ENCODE data around the gene ADGRE2. TPM values are rescaled to one million over a fixed set of nuclear protein-coding genes. Genes with fewer than 3 reads are reported as not detected.
"Not testable (repeated sequence)": the region's sequence is repeated elsewhere in the genome, so short reads cannot be mapped to it uniquely, and the experiment has no call there.

ADGRE2 gene
- total and polyA plus RNA-seq, 2 donors = 0.90 to 2.2 TPM

DNA sequence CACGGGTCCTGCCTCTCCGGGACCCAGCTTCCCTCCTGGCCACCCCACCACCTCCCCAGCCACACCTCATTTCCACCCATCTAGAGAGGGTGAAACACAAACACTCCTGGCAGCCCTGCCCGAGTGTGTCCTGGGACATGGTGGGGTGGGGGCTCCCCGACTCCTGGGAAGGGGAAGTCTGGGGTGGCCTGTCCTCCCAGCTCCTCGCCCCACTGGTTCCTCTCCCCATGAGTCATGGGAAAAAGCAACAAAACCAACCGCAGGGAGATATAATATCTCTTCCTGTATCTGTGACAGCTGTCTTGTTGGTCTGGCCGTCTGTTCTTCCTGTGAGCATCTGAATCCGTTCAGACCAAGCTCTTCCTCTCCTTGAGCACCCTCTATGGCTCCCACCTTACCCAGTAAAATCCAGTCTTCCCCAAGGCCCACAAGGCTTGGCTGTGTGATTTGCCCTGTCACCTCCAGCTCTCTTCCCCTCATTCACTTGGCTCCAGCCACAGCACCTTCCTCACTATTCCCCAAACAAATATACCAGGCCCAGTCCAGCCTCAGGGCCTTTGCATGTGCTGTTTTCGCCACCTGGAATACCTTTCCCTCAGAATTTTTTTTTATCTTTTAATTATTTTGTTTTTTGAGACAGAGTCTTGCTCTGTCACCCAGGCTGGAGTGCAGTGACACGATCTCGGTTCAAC, 6.9 kb upstream of the ADGRE2 start:
- not testable (repeated sequence) for H3K4me3 ChIP-seq (ENCODE audit: low read depth, low read length); DNase-seq (ENCODE audit: extremely low spot score); H3K36me3 ChIP-seq (ENCODE audit: insufficient read depth); H3K27ac ChIP-seq (ENCODE audit: low read depth); H3K4me1 ChIP-seq (ENCODE audit: insufficient read depth)
- WGBS = 59% methylated on average over 9 of the region's 11 CpGs

- DNase-seq (ENCODE audit: extremely low spot score); H3K27ac ChIP-seq (ENCODE audit: low read depth); H3K4me3 ChIP-seq (ENCODE audit: low read depth, low read length); H3K36me3 ChIP-seq (ENCODE audit: insufficient read depth); H3K4me1 ChIP-seq (ENCODE audit: insufficient read depth): not testable (repeated sequence)
- 56% methylated on average over 9 of the region's 10 CpGs for WGBS
Observed at GRCh38 chr19:14784730-14785101, 6.4 kb upstream of the ADGRE2 start.

- DNase-seq (ENCODE audit: extremely low spot score); H3K27ac ChIP-seq (ENCODE audit: low read depth); H3K4me1 ChIP-seq (ENCODE audit: insufficient read depth); H3K36me3 ChIP-seq (ENCODE audit: insufficient read depth); H3K4me3 ChIP-seq (ENCODE audit: low read depth, low read length): not testable (repeated sequence)
- 58% methylated on average over 7 of the region's 8 CpGs for WGBS
Observed at GRCh38 chr19:14783410-14783998, 5.1 kb upstream of the ADGRE2 start.

- H3K4me1 ChIP-seq (ENCODE audit: insufficient read depth) = no peaks in the 10 kb centered on the region
- H3K36me3 ChIP-seq (ENCODE audit: insufficient read depth) = no peaks in the 10 kb centered on the region
- H3K27ac ChIP-seq (ENCODE audit: low read depth) = no peak overlapping the region
- 88% methylated on average over 16 of the region's 16 CpGs for WGBS
- no peak overlapping the region for H3K4me3 ChIP-seq (ENCODE audit: low read depth, low read length)
- no peak for DNase-seq (ENCODE audit: extremely low spot score)
Observed at GRCh38 chr19:14782626-14783409, 4.5 kb upstream of the ADGRE2 start.

GRCh38 chr19:14781713-14782536, 3.6 kb upstream of the ADGRE2 start:
- not testable (repeated sequence) for DNase-seq (ENCODE audit: extremely low spot score); H3K27ac ChIP-seq (ENCODE audit: low read depth); H3K4me1 ChIP-seq (ENCODE audit: insufficient read depth); H3K4me3 ChIP-seq (ENCODE audit: low read depth, low read length); H3K36me3 ChIP-seq (ENCODE audit: insufficient read depth)
- 90% methylated on average over 17 of the region's 17 CpGs for WGBS

- H3K36me3 ChIP-seq (ENCODE audit: insufficient read depth); H3K4me1 ChIP-seq (ENCODE audit: insufficient read depth); DNase-seq (ENCODE audit: extremely low spot score); H3K4me3 ChIP-seq (ENCODE audit: low read depth, low read length); H3K27ac ChIP-seq (ENCODE audit: low read depth): not testable (repeated sequence)
- WGBS = 66% methylated on average over 14 of the region's 14 CpGs
Observed at GRCh38 chr19:14780622-14781225, 2.4 kb upstream of the ADGRE2 start.

- 54% methylated on average over 5 of the region's 5 CpGs for WGBS
- Histone ChIP-seq H3K27ac (ENCODE audit: low read depth) (no peak overlapping the region), H3K4me3 (ENCODE audit: low read depth, low read length) (no peak overlapping the region), H3K36me3 (ENCODE audit: insufficient read depth) (no peaks in the 10 kb centered on the region), H3K4me1 (ENCODE audit: insufficient read depth) (no peaks in the 10 kb centered on the region)
- DNase-seq (ENCODE audit: extremely low spot score) = no peak
Observed at GRCh38 chr19:14779151-14779550, 791 bp upstream of the ADGRE2 start.

DNA sequence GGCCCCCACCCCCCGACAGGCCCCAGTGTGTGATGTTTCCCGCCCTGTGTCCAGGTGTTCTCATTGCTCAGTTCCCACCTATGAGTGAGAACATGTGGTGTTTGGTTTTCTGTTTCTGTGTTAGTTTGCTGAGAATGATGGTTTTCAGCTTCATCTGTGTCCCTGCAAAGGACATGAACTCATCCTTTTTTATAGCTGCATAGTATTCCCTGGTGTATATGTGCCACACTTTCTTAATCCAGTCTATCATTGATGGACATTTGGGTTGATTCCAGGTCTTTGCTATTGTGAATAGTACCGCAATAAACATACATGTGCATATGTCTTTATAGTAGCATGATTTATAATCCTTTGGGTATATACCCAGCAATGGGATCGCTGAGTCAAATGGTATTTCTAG, 715 bp downstream of the ADGRE2 start:
- H3K36me3 ChIP-seq (ENCODE audit: insufficient read depth); DNase-seq (ENCODE audit: extremely low spot score); H3K27ac ChIP-seq (ENCODE audit: low read depth); H3K4me1 ChIP-seq (ENCODE audit: insufficient read depth); H3K4me3 ChIP-seq (ENCODE audit: low read depth, low read length): not testable (repeated sequence)
- WGBS = 95% methylated on average over 4 of the region's 4 CpGs

DNA sequence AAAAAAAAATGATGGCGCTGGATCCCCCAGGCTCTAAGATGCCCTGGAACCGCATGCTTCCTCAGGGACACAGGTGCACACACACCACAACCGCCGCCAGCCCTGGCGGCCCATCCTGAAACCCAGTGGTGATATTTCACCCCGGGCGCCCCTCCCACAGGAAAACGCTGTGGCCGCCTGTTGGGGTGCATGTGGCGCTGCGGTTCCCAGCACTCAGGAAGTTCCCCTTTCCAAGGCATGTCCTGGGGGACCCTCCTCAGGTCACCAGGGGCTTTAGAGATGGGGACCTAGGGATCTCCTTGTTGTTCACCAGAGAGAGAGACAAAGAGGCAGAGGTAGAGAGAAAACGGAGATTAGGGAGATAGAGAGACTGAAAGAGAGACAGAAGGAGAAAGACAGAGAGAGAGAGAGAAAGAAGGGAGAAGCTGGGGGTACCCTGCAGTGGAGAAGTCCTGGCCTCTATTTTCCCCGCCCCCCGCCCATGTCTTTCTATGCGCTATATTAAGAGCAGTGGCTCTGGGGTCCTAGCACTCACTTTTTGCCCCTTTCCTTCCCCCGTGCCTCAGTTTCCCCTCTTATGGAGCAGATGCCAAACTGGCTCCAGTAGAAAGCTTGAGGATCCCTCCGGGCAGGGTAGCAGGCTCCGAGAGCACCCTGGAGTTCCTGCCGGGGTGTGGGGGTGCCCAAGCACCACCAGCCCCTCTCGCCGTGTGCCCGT, 2.3 kb downstream of the ADGRE2 start:
- WGBS = 7% methylated on average over 22 of the region's 22 CpGs
- H3K4me1 ChIP-seq (ENCODE audit: insufficient read depth) = no peaks in the 10 kb centered on the region
- no peak for DNase-seq (ENCODE audit: extremely low spot score)
- no peak overlapping the region for H3K27ac ChIP-seq (ENCODE audit: low read depth)
- H3K36me3 ChIP-seq (ENCODE audit: insufficient read depth) = no peaks in the 10 kb centered on the region
- no peak overlapping the region for H3K4me3 ChIP-seq (ENCODE audit: low read depth, low read length)

DNA sequence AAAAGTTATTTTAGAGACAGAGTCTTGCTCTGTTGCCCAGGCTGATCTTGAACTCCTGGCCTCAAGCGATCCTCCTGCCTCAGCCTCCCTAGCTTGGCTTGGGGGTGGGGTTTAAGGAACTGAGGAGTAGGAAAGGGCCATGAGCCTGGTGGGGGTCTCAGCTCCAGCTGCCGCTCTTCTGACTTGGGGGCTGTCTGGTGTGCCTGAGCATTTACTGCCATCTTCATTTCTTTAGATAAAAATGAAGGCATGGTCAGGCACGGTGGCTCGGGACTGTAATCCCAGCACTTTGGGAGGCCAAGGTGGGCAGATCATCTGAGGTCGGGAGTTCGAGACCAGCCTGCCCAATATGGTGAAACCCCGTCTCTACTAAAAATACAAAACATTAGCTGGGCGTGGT, 3.0 kb downstream of the ADGRE2 start:
- DNase-seq (ENCODE audit: extremely low spot score) = not testable (repeated sequence)

DNA sequence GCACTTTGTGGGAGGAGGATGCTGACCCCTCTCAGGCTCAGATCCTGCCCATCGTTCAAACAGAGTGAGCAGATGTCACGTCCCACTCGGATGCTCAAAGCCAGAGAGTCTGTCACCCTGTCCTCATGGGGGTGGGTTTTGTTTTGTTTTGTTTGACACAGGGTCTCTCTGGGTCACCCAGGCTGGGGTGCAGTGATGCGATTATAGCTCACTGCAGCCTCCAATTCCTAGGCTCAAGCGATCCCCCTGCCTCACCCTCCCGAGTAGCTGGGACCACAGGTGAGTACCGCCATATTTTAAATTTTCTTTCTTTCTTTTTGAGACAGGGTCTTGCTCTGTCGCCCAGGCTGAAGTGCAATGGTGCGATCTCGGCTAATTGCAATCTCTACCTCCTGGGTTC, 4.0 kb downstream of the ADGRE2 start:
- no peak for DNase-seq (ENCODE audit: extremely low spot score)
- Histone ChIP-seq H3K4me1 (ENCODE audit: insufficient read depth) (no peaks in the 10 kb centered on the region), H3K36me3 (ENCODE audit: insufficient read depth) (no peaks in the 10 kb centered on the region), H3K27ac (ENCODE audit: low read depth) (no peak overlapping the region), H3K4me3 (ENCODE audit: low read depth, low read length) (no peak overlapping the region)
- 74% methylated on average over 10 of the region's 10 CpGs for WGBS

More for the DNA sequence above, 3.0 kb downstream of the ADGRE2 start:
- not testable (repeated sequence) for H3K4me1 ChIP-seq (ENCODE audit: insufficient read depth); H3K27ac ChIP-seq (ENCODE audit: low read depth); H3K4me3 ChIP-seq (ENCODE audit: low read depth, low read length); H3K36me3 ChIP-seq (ENCODE audit: insufficient read depth)
- 72% methylated on average over 8 of the region's 8 CpGs for WGBS

GRCh38 chr19:14773722-14774121, 4.6 kb downstream of the ADGRE2 start:
- not testable (repeated sequence) for DNase-seq (ENCODE audit: extremely low spot score); H3K4me1 ChIP-seq (ENCODE audit: insufficient read depth); H3K36me3 ChIP-seq (ENCODE audit: insufficient read depth); H3K4me3 ChIP-seq (ENCODE audit: low read depth, low read length); H3K27ac ChIP-seq (ENCODE audit: low read depth)
- 74% methylated on average over 9 of the region's 9 CpGs for WGBS

DNA sequence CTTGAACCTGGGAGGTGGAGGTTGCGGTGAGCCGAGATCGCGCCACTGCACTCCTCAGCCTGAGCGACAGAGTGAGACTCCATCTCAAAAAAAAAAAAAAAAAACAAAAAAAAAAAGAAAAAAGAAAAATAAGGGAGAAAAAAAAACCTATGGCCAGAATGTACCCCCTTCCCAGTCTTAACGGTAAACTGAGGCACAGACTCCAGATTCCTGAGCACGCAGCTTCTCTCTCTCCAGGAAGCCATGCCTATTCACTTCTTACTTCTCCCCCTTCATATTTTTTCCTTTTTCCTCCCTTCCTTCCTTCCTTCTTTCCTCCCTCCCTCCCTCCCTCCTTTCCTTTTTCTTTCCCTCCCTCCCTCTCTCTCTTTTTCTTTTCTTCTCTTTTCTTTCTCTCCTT, 5.4 kb downstream of the ADGRE2 start:
- H3K27ac ChIP-seq (ENCODE audit: low read depth) = no peak overlapping the region
- H3K4me3 ChIP-seq (ENCODE audit: low read depth, low read length) = no peak overlapping the region
- no peaks in the 10 kb centered on the region for H3K36me3 ChIP-seq (ENCODE audit: insufficient read depth)
- WGBS = 91% methylated on average over 7 of the region's 7 CpGs
- H3K4me1 ChIP-seq (ENCODE audit: insufficient read depth) = no peaks in the 10 kb centered on the region
- no peak for DNase-seq (ENCODE audit: extremely low spot score)
